Keratinocyte (primary cell): ENCODE data around the gene MCM3AP. TPM values are rescaled to one million over a fixed set of nuclear protein-coding genes. Genes with fewer than 3 reads are reported as not detected.
A peak's percentile ranks its signal among the peaks of the same experiment; 100 is the strongest.

Experiments used
- DNase-seq: peaks from one replicate; pipeline ENCODE4 v3.0.0-alpha.2; 2011; ENCODE audit warnings: low read depth, missing footprints, low spot score
- FAIRE-seq: peaks from 2 replicates; lab custom pipeline; 2011; peaks lifted over from hg19 to GRCh38; lab: Jason Lieb, UNC
- H2AFZ ChIP-seq: 2 replicates; pipeline ENCODE4 v1.6.0; 2012; ENCODE audit warnings: low read length, control low read depth, inconsistent platforms; ENCODE audit not compliant: control insufficient read depth
- H3K27ac ChIP-seq: 2 replicates; pipeline ENCODE4 v1.5.1; 2011; ENCODE audit warnings: low read length; ENCODE audit not compliant: control insufficient read depth, insufficient read depth
- H3K27me3 ChIP-seq: 3 replicates; pipeline ENCODE4 v1.6.0; 2011; ENCODE audit warnings: low read length; ENCODE audit not compliant: control insufficient read depth, insufficient read depth; ENCODE audit errors: extremely low read depth
- H3K36me3 ChIP-seq, 2 experiments: 2 replicates in 1 of 2; 3 replicates in 1 of 2; pipeline ENCODE4 v1.5.1; 2011; ENCODE audit warnings: low read length in 2 of 2, mild to moderate bottlenecking in 1 of 2; ENCODE audit not compliant: control insufficient read depth in 2 of 2, insufficient read depth in 2 of 2; ENCODE audit errors: extremely low read depth in 1 of 2
- H3K4me1 ChIP-seq: 3 replicates; pipeline ENCODE4 v1.5.1; 2011; ENCODE audit warnings: low read length; ENCODE audit not compliant: control insufficient read depth, insufficient read depth; ENCODE audit errors: extremely low read depth
- H3K4me2 ChIP-seq: 3 replicates; pipeline ENCODE4 v1.6.0; 2011; ENCODE audit warnings: low read depth, low read length; ENCODE audit not compliant: control insufficient read depth, insufficient read depth; ENCODE audit errors: extremely low read depth
- H3K4me3 ChIP-seq, 3 experiments: fragments of 200-600 bp in 1 of 3; sonication (generic) in 1 of 3; 2 replicates in 2 of 3; 3 replicates in 1 of 3; pipeline ENCODE4 v1.5.1; 2011 to 2016; ENCODE audit warnings: low read length in 3 of 3, mild to moderate bottlenecking in 3 of 3, control low read depth in 2 of 3, inconsistent platforms in 1 of 3, low read depth in 1 of 3, mixed read lengths in 1 of 3, mixed run types in 1 of 3, moderate library complexity in 1 of 3; ENCODE audit not compliant: control insufficient read depth in 2 of 3, insufficient read depth in 2 of 3; ENCODE audit errors: extremely low read depth in 1 of 3
- H3K79me2 ChIP-seq: 2 replicates; pipeline ENCODE4 v1.6.0; 2012; ENCODE audit warnings: low read length; ENCODE audit not compliant: control insufficient read depth, insufficient read depth
- H3K9ac ChIP-seq: 3 replicates; pipeline ENCODE4 v1.6.0; 2011; ENCODE audit warnings: low read length; ENCODE audit not compliant: control insufficient read depth, insufficient read depth; ENCODE audit errors: extremely low read depth
- H3K9me1 ChIP-seq: 3 replicates; pipeline ENCODE4 v1.6.0; 2011; ENCODE audit warnings: low read length; ENCODE audit not compliant: control insufficient read depth, insufficient read depth; ENCODE audit errors: extremely low read depth
- H3K9me3 ChIP-seq: 2 replicates; pipeline ENCODE4 v1.5.1; 2012; ENCODE audit warnings: low read depth, low read length; ENCODE audit not compliant: control insufficient read depth
- H4K20me1 ChIP-seq: 3 replicates; pipeline ENCODE4 v1.6.0; 2011; ENCODE audit warnings: low read length; ENCODE audit not compliant: control insufficient read depth, insufficient read depth; ENCODE audit errors: extremely low read depth
- CTCF ChIP-seq, 3 experiments: IDR thresholded peaks in 1 of 3; conservative IDR thresholded peaks in 1 of 3; optimal IDR thresholded peaks in 1 of 3; 2 replicates in 2 of 3; 3 replicates in 1 of 3; pipeline versions ENCODE3 to v1.5.1; 2011; ENCODE audit warnings: low read length in 3 of 3, mild to moderate bottlenecking in 3 of 3, moderate library complexity in 2 of 3, control low read depth in 1 of 3, inconsistent platforms in 1 of 3; ENCODE audit not compliant: insufficient read depth in 2 of 3; ENCODE audit errors: extremely low read depth in 1 of 3
- EZH2 ChIP-seq: IDR thresholded peaks from one replicate; pipeline ENCODE4 v1.6.1; 2012; ENCODE audit warnings: inconsistent platforms, mild to moderate bottlenecking, low read length, moderate library complexity
- dilution Hi-C: fragments of 300-500 bp; cut with MboI; formaldehyde crosslinking; loops from one replicate; pipeline ENCODE4 v1.7.0; 2020; ENCODE audit warnings: low sequenced_read_pairs; ENCODE audit not compliant: extremely low pct_ligation_motif_present
- polyA plus RNA-seq, 5 experiments: library from polyadenylated mRNA; depleted of rRNA in 3 of 5; stranded (reverse) in 3 of 5; stranded (forward) in 1 of 5; unstranded in 1 of 5; fragments of >200 nt; gene quantifications; 1 replicate in 1 of 5; 2 replicates in 3 of 5; 3 replicates in 1 of 5; pipeline versions ENCODE4 v1.2.1 to v1.2.3, GENCODE V29; 2011 to 2012; ENCODE audit warnings: missing spikeins in 2 of 5, low read depth in 1 of 5, low replicate concordance in 1 of 5

The MCM3AP gene
- polyA plus RNA-seq, 1 donor (not counting 4 experiments of a cell fraction or from before 2014, with no cell fraction given), result 34.3 TPM

GRCh38 chr21:46323710-46324389, 38.4 kb upstream of the MCM3AP start, which contains the start of the genes C21orf58 and PCNT:
TSS of gene C21orf58 (minus strand) at chr21:46323870. CDS start at chr21:46322738, 1,132 bp downstream.
TSS of gene PCNT (plus strand) at chr21:46324156. CDS start at chr21:46324229, 73 bp downstream.
- dilution Hi-C loops, result no loop called here

GRCh38 chr21:46323227-46323709, 37.9 kb upstream of the MCM3AP start:
- Histone ChIP-seq H3K4me1 (peaks cover 23% of the 10 kb centered on the region), H3K4me3 (peak overlapping the region; percentile 84 to 99 (median 90)), H3K36me3 (peaks cover 3 to 7% of the 10 kb centered on the region in 2 experiments), H3K9me1 (peaks cover 2% of the 10 kb centered on the region), H3K27me3 (no peaks in the 10 kb centered on the region), H4K20me1 (no peaks in the 10 kb centered on the region), H3K9ac (peak overlapping the region; percentile 86), H3K27ac (peak overlapping the region; percentile 74), H3K79me2 (peaks cover 55% of the 10 kb centered on the region), H3K4me2 (peak overlapping the region; percentile 92), H3K9me3 (no peaks in the 10 kb centered on the region), H2AFZ (peak overlapping the region; percentile 62)
- DNase-seq (no peak), FAIRE-seq (no peak)
- dilution Hi-C loops, result no loop called here
- TF ChIP-seq EZH2 (no peak), CTCF (optimal IDR thresholded peaks at IDR 0.05 in 1 of 3, IDR thresholded peaks at IDR 0.05 in 1 of 3, conservative IDR thresholded peaks at IDR 0.05 in 1 of 3; ENCODE audit: extremely low read depth in 1 of 3, insufficient read depth in 2 of 3, low read length in 3 of 3) (no peak)

More at GRCh38 chr21:46323710-46324389, 38.4 kb upstream of the MCM3AP start, which contains the start of the genes C21orf58 and PCNT:
- peaks cover 2% of the 10 kb centered on the region for H3K9me1 ChIP-seq
- TF ChIP-seq EZH2, result no peak
- no peak for TF ChIP-seq CTCF (optimal IDR thresholded peaks at IDR 0.05 in 1 of 3, IDR thresholded peaks at IDR 0.05 in 1 of 3, conservative IDR thresholded peaks at IDR 0.05 in 1 of 3; ENCODE audit: extremely low read depth in 1 of 3, insufficient read depth in 2 of 3, low read length in 3 of 3)
- peak within 1 kb of the TSS; percentile 97 for H3K9ac ChIP-seq
- no peaks in the 10 kb centered on the region for H3K9me3 ChIP-seq
- H3K4me3 ChIP-seq, result peak within 1 kb of the TSS; percentile 87 to 99 (median 90)
- peak within 1 kb of the TSS; percentile 63 for H2AFZ ChIP-seq
- no peak for FAIRE-seq
- peak within 1 kb of the TSS; percentile 95 for H3K27ac ChIP-seq
- H3K4me1 ChIP-seq, result peaks cover 23% of the 10 kb centered on the region
- H3K36me3 ChIP-seq, result peaks cover 3 to 7% of the 10 kb centered on the region in 2 experiments
- no peaks in the 10 kb centered on the region for H3K27me3 ChIP-seq
- no peaks in the 10 kb centered on the region for H4K20me1 ChIP-seq
- H3K4me2 ChIP-seq, result peak within 1 kb of the TSS; percentile 92
- DNase-seq, result peak; percentile 81
- H3K79me2 ChIP-seq, result peaks cover 59% of the 10 kb centered on the region
